B cell (primary cell): ENCODE measurements around the gene UBFD1. TPM values are rescaled to one million over a fixed set of nuclear protein-coding genes. Genes with fewer than 3 reads are reported as not detected.

Experiments used
- ATAC-seq: fragments of 200-7000 bp; cut with Tn5 transposase; one replicate; pipeline ENCODE4 v1.10.0; 2021; ENCODE audit warnings: low read depth, mild to moderate bottlenecking, moderate number of reproducible peaks, moderate library complexity
- CTCF ChIA-PET: fragments of 350-600 bp; sonication (Branson Sonifier 250); formaldehyde crosslinking; loops from one replicate; lab custom pipeline; 2021; ENCODE audit warnings: antibody characterized with exemption, inconsistent platforms; lab: Charles Lee
- POLR2A ChIA-PET: fragments of 350-600 bp; sonication (Branson Sonifier 250); formaldehyde crosslinking; loops from one replicate; lab custom pipeline; 2021; ENCODE audit warnings: antibody characterized with exemption; lab: Charles Lee
- DNase-seq: peaks from one replicate; pipeline ENCODE4 v3.0.0; 2013
- H2AFZ ChIP-seq: 2 replicates; pipeline ENCODE4 v1.6.1; 2012; ENCODE audit warnings: mild to moderate bottlenecking, low read depth, low read length; ENCODE audit not compliant: insufficient read depth, poor library complexity, severe bottlenecking
- H3K27ac ChIP-seq, 2 donors: 1 replicate in 1 of 2; 2 replicates in 1 of 2; pipeline ENCODE4 v1.5.1; 2012 to 2013; ENCODE audit warnings: low read length in 2 of 2, mild to moderate bottlenecking in 2 of 2, moderate library complexity in 1 of 2
- H3K27me3 ChIP-seq, 4 experiments: fragments of 200-600 bp in 1 of 4; sonication (generic) in 1 of 4; replicated peaks in 1 of 4; 1 replicate in 2 of 4; 2 replicates in 2 of 4; pipeline versions ENCODE4 v1.6.1 to v1.7.0; 2013 to 2016; ENCODE audit warnings: low read length in 3 of 4, mild to moderate bottlenecking in 2 of 4, mixed read lengths in 1 of 4, moderate library complexity in 1 of 4; ENCODE audit not compliant: insufficient read depth in 4 of 4, control insufficient read depth in 3 of 4; ENCODE audit errors: control extremely low read depth in 1 of 4
- H3K36me3 ChIP-seq, 2 experiments: replicated peaks in 1 of 2; 1 replicate in 1 of 2; 2 replicates in 1 of 2; pipeline versions ENCODE4 v1.6.1 to v1.7.1; 2013; ENCODE audit warnings: low read length in 1 of 2; ENCODE audit not compliant: insufficient read depth in 2 of 2, control insufficient read depth in 1 of 2; ENCODE audit errors: control extremely low read depth in 1 of 2, extremely low read depth in 1 of 2
- H3K4me1 ChIP-seq, 2 donors: fragments of 200-600 bp in 1 of 2; sonication (generic) in 1 of 2; 1 replicate in 1 of 2; 2 replicates in 1 of 2; pipeline versions ENCODE4 v1.5.1 to v1.6.1; 2013 to 2017; ENCODE audit warnings: low read length in 2 of 2; ENCODE audit not compliant: control insufficient read depth in 2 of 2, insufficient read depth in 2 of 2
- H3K4me2 ChIP-seq: replicated peaks from 2 replicates; pipeline ENCODE3; 2012; ENCODE audit warnings: mild to moderate bottlenecking, low read depth, low read length; ENCODE audit not compliant: poor library complexity, severe bottlenecking
- H3K4me3 ChIP-seq, 5 experiments: fragments of 200-600 bp in 1 of 5; sonication (generic) in 1 of 5; 1 replicate in 3 of 5; 2 replicates in 2 of 5; pipeline versions ENCODE4 v1.5.1 to v1.7.0; 2011 to 2016; ENCODE audit warnings: low read length in 4 of 5, mild to moderate bottlenecking in 4 of 5, low read depth in 2 of 5, control low read depth in 1 of 5, moderate library complexity in 1 of 5; ENCODE audit not compliant: insufficient read depth in 1 of 5; ENCODE audit errors: control extremely low read depth in 1 of 5, extremely low read depth in 1 of 5
- H3K79me2 ChIP-seq: fragments of 200-600 bp; sonication (generic); one replicate; pipeline ENCODE4 v1.6.0; 2016; ENCODE audit warnings: low read length; ENCODE audit not compliant: control insufficient read depth, insufficient read depth
- H3K9ac ChIP-seq: fragments of 200-600 bp; sonication (generic); 2 replicates; pipeline ENCODE4 v1.6.1; 2017; ENCODE audit warnings: mild to moderate bottlenecking, low read length, moderate library complexity
- H3K9me3 ChIP-seq, 3 donors: one replicate each; pipeline versions ENCODE4 v1.6.1 to v1.7.1; 2013; ENCODE audit warnings: low read length in 2 of 3; ENCODE audit not compliant: control insufficient read depth in 2 of 3, insufficient read depth in 1 of 3; ENCODE audit errors: control extremely low read depth in 1 of 3
- H4K20me1 ChIP-seq: 2 replicates; pipeline ENCODE4 v1.6.0; 2012; ENCODE audit warnings: mild to moderate bottlenecking, low read length; ENCODE audit not compliant: insufficient read depth, control insufficient read depth, poor library complexity, severe bottlenecking
- H3K27ac Mint-ChIP-seq: one replicate; pipeline ENCODE4 v1.8.0; 2021; ENCODE audit warnings: mixed read lengths
- H3K27me3 Mint-ChIP-seq: one replicate; pipeline ENCODE4 v1.8.0; 2021; ENCODE audit warnings: mixed read lengths
- H3K4me1 Mint-ChIP-seq: one replicate; pipeline ENCODE4 v1.8.0; 2021; ENCODE audit warnings: mixed read lengths
- H3K4me3 Mint-ChIP-seq: one replicate; pipeline ENCODE4 v1.8.0; 2021; ENCODE audit warnings: mixed read lengths
- H3K9me3 Mint-ChIP-seq: one replicate; pipeline ENCODE4 v1.8.0; 2022; ENCODE audit warnings: mixed read lengths; ENCODE audit not compliant: insufficient read depth
- EZH2 ChIP-seq: IDR thresholded peaks from 2 replicates; pipeline ENCODE4 v1.6.1; 2012; ENCODE audit warnings: borderline replicate concordance, low read depth, mild to moderate bottlenecking, moderate library complexity, low read length; ENCODE audit not compliant: insufficient read depth, poor library complexity, severe bottlenecking
- WGBS: methylation state at CpG from one replicate; pipeline ENCODE4 v1.1.5; 2013; ENCODE audit warnings: missing lambda C conversion rate; ENCODE audit not compliant: insufficient coverage; 5-methylcytosine and 5-hydroxymethylcytosine counted together
- intact Hi-C: fragments of 100-400 bp; cut with micrococcal nuclease; formaldehyde crosslinking; loops from one replicate; pipeline ENCODE4 v1.10.0; 2022
- polyA plus RNA-seq: library from polyadenylated mRNA; depleted of rRNA; stranded (reverse); fragments of >200 nt; gene quantifications from 2 replicates; pipeline ENCODE4 v1.2.3, GENCODE V29; 2012
- total RNA-seq, 2 donors: library from RNA; stranded (reverse); fragments of 120-200 nt in 1 of 2; gene quantifications; 1 replicate in 1 of 2; 2 replicates in 1 of 2; pipeline versions ENCODE4 v1.2.3 to v1.2.4, GENCODE V29; 2013 to 2022
- TF ChIP-seq, protein P1 (sequence below): fragments of 200-600 bp; IDR thresholded peaks from one replicate; pipeline ENCODE4 v1.8.0; 2022; ENCODE audit warnings: antibody characterized with exemption, mild to moderate bottlenecking

UBFD1 gene
- total and polyA plus RNA-seq, 2 donors (not counting 1 experiment from before 2014, with no cell fraction given) = 12.8 to 49.2 TPM

DNA sequence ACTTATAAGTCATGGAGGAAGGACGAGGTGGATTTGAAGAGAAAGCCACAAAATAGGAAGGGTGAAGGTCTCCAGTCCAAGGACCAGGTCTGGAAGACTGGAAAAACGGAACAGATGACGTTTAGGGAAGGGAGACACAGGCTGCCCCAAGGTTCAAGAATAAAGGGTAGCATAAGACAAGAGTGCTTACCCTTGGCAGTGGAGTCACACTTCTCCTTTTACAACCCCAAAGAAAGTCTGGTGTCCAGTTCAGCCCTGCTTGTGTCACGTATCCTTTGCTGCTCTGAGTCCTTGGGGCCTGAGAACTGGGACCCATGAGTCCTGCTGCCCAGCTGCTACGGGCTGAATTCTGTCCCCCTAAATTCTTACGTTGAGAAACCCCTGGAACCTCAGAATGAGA, 34.2 kb upstream of the UBFD1 start:
- Histone ChIP-seq H3K9ac (no peak overlapping the region), H3K9me3 (no peaks in the 10 kb centered on the region), H3K27ac (no peak overlapping the region), H2AFZ (no peak overlapping the region), H3K27me3 (no peaks in the 10 kb centered on the region), H3K36me3 (peaks cover 3 to 24% of the 10 kb centered on the region in 2 experiments), H3K4me3 (no peak overlapping the region), H4K20me1 (no peaks in the 10 kb centered on the region), H3K4me2 (no peak overlapping the region), H3K79me2 (peaks cover 27% of the 10 kb centered on the region), H3K4me1 (peaks cover 34 to 38% of the 10 kb centered on the region in 2 donors)
- DNase-seq (no peak), ATAC-seq (no peak)
- ChIA-PET POLR2A (no interaction called here), CTCF (interaction anchor here (1.3 to 2.0 kb wide), 2 partner anchors 19 to 25 kb away, joined by 3 to 5 read pairs; no protein-coding TSS in a partner anchor)
- Mint-ChIP-seq H3K27me3 (no peaks in the 10 kb centered on the region), H3K27ac (peak overlapping the region; percentile 66), H3K4me3 (no peak overlapping the region), H3K4me1 (peaks cover 38% of the 10 kb centered on the region), H3K9me3 (no peaks in the 10 kb centered on the region)
- WGBS = 92% methylated on average over 6 of the region's 6 CpGs
- TF ChIP-seq EZH2 = no peak
- TF ChIP-seq, protein P1, sequence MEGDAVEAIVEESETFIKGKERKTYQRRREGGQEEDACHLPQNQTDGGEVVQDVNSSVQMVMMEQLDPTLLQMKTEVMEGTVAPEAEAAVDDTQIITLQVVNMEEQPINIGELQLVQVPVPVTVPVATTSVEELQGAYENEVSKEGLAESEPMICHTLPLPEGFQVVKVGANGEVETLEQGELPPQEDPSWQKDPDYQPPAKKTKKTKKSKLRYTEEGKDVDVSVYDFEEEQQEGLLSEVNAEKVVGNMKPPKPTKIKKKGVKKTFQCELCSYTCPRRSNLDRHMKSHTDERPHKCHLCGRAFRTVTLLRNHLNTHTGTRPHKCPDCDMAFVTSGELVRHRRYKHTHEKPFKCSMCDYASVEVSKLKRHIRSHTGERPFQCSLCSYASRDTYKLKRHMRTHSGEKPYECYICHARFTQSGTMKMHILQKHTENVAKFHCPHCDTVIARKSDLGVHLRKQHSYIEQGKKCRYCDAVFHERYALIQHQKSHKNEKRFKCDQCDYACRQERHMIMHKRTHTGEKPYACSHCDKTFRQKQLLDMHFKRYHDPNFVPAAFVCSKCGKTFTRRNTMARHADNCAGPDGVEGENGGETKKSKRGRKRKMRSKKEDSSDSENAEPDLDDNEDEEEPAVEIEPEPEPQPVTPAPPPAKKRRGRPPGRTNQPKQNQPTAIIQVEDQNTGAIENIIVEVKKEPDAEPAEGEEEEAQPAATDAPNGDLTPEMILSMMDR = no peak
- intact Hi-C loops = no loop called here

DNA sequence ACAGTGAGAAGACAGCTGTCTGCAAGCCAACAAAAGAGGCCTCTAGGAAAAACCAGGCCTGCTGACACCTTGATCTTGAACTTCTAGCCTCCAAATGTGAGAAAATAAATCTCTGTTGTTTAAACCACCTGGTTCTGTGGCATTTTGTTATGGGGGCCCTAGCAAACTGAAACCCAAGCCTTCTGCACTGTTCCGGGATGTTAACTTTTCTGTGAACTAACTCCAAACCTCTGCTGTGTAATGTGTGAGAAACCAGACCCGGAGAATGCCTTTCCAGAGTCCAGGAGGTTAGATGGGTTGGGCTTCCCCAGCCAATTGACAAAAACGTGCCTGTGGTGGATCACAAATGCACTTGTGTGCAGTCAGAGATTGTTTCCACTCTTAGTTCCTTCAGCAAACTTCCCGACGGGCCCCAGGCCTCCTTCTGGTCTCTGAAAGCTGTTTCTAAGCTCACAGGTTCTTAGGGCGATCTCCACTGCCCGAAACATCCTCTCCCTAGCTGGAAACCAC, 33.6 kb upstream of the UBFD1 start:
- Mint-ChIP-seq H3K9me3 (no peaks in the 10 kb centered on the region), H3K27me3 (no peaks in the 10 kb centered on the region), H3K4me3 (no peak overlapping the region), H3K27ac (no peak overlapping the region), H3K4me1 (peaks cover 32% of the 10 kb centered on the region)
- Histone ChIP-seq H3K79me2 (peaks cover 26% of the 10 kb centered on the region), H3K4me1 (peaks cover 27 to 32% of the 10 kb centered on the region in 2 donors), H3K9ac (no peak overlapping the region), H3K27ac (no peak overlapping the region), H3K9me3 (no peaks in the 10 kb centered on the region), H4K20me1 (no peaks in the 10 kb centered on the region), H3K36me3 (peaks cover 3 to 31% of the 10 kb centered on the region in 2 experiments), H3K4me3 (no peak overlapping the region), H3K27me3 (no peaks in the 10 kb centered on the region), H2AFZ (no peak overlapping the region), H3K4me2 (no peak overlapping the region)
- DNase-seq = no peak
- CTCF ChIA-PET = interaction anchor here (1.3 kb wide), 1 partner anchor 20 kb away, joined by 3 read pairs; no protein-coding TSS in a partner anchor
- POLR2A ChIA-PET = no interaction called here
- no peak for ATAC-seq
- TF ChIP-seq, protein P1 = no peak
- no peak for TF ChIP-seq EZH2
- intact Hi-C loops = no loop called here
- WGBS = 97% methylated on average over 7 of the region's 7 CpGs
